DOHH2 (cell line): Measurements from ENCODE around the gene COL20A1.
A peak's percentile ranks its signal among the peaks of the same experiment; 100 is the strongest.
"Not testable (repeated sequence)": the region's sequence is repeated elsewhere in the genome, so short reads cannot be mapped to it uniquely, and the experiment has no call there.

Source experiments
- H3F3A ChIP-seq: fragments of 200-600 bp; sonication (generic), shearing (Covaris generic); 2 replicates; pipeline ENCODE4 v1.6.0; 2016; ENCODE audit warnings: antibody characterized with exemption, mild to moderate bottlenecking; ENCODE audit not compliant: control insufficient read depth, insufficient read depth
- H3K27ac ChIP-seq: fragments of 200-600 bp; sonication (generic); 2 replicates; pipeline ENCODE4 v1.5.1; 2014; ENCODE audit warnings: low read depth, mild to moderate bottlenecking, low read length, moderate library complexity
- H3K27me3 ChIP-seq: fragments of 200-600 bp; sonication (generic); 2 replicates; pipeline ENCODE4 v1.6.1; 2014; ENCODE audit warnings: mild to moderate bottlenecking, low read length, mixed read lengths; ENCODE audit not compliant: control insufficient read depth
- H3K36me3 ChIP-seq: fragments of 200-600 bp; sonication (generic); 2 replicates; pipeline ENCODE4 v1.6.1; 2014; ENCODE audit warnings: mild to moderate bottlenecking, low read length, moderate library complexity, mixed read lengths; ENCODE audit not compliant: control insufficient read depth
- H3K4me1 ChIP-seq: fragments of 200-600 bp; sonication (generic); 2 replicates; pipeline ENCODE4 v1.6.1; 2014; ENCODE audit warnings: mild to moderate bottlenecking, low read length, mixed read lengths; ENCODE audit not compliant: control insufficient read depth
- H3K4me2 ChIP-seq: fragments of 200-600 bp; sonication (generic); 2 replicates; pipeline ENCODE4 v1.6.0; 2014; ENCODE audit warnings: mild to moderate bottlenecking, low read length, moderate library complexity
- H3K4me3 ChIP-seq: fragments of 200-600 bp; sonication (generic); 2 replicates; pipeline ENCODE4 v1.5.1; 2014; ENCODE audit warnings: mild to moderate bottlenecking, low read length, mixed read lengths
- H3K79me2 ChIP-seq: fragments of 200-600 bp; sonication (generic); 2 replicates; pipeline ENCODE4 v1.6.1; 2014; ENCODE audit warnings: mild to moderate bottlenecking, low read length, mixed read lengths; ENCODE audit not compliant: control insufficient read depth
- H3K9me2 ChIP-seq: fragments of 200-600 bp; sonication (generic); replicated peaks from 2 replicates; pipeline ENCODE4 v1.6.1; 2014; ENCODE audit warnings: mild to moderate bottlenecking, low read length, mixed read lengths; ENCODE audit not compliant: control insufficient read depth
- H3K9me3 ChIP-seq: fragments of 200-600 bp; sonication (generic); 2 replicates; pipeline ENCODE4 v1.6.1; 2014; ENCODE audit warnings: antibody characterized with exemption, low read length, mixed read lengths; ENCODE audit not compliant: control insufficient read depth, insufficient read depth
- H4K20me1 ChIP-seq: fragments of 200-600 bp; sonication (generic); 2 replicates; pipeline ENCODE4 v1.6.0; 2014; ENCODE audit warnings: low read depth, mild to moderate bottlenecking, antibody characterized with exemption, low read length, moderate library complexity; ENCODE audit not compliant: control insufficient read depth, insufficient read depth
- EZH2phosphoT487 ChIP-seq: fragments of 200-600 bp; sonication (generic); IDR thresholded peaks from 2 replicates; pipeline ENCODE4 v1.6.1; 2017; ENCODE audit warnings: borderline replicate concordance, mild to moderate bottlenecking, antibody characterized with exemption, low read length, moderate library complexity, mixed read lengths
- TF ChIP-seq, protein P1 (sequence below): fragments of 200-600 bp; sonication (generic); IDR thresholded peaks from one replicate; pipeline ENCODE4 v1.5.1; 2014; ENCODE audit warnings: antibody characterized with exemption, mild to moderate bottlenecking, low read depth, low read length; ENCODE audit not compliant: poor library complexity, severe bottlenecking

The COL20A1 gene

DNA sequence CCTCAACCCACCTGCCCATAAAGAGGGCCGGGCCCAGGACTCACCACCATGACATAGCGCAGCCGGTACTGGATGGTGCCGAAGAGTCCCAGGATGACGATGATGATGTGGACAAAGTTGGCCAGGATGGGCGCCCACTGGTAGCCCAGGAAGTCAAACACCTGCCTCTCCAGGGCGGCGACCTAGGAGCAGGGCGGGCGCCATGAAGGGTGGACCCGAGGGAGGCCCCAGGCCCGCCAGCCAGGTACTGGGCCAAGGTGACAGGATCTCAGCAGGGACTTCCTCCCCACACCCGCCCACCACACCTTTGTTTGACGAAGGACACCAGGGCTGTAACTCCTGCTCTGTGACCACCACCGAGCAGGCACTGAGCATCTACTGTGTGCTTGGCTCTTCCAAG lies 43.1 kb upstream of the COL20A1 start:
- no peaks in the 10 kb centered on the region for H3K79me2 ChIP-seq
- H3K27me3 ChIP-seq, result peaks cover 10% of the 10 kb centered on the region
- no peaks in the 10 kb centered on the region for H3K36me3 ChIP-seq
- H3K4me3 ChIP-seq, result no peak overlapping the region
- no peaks in the 10 kb centered on the region for H4K20me1 ChIP-seq
- TF ChIP-seq EZH2phosphoT487, result no peak
- TF ChIP-seq, protein P1, sequence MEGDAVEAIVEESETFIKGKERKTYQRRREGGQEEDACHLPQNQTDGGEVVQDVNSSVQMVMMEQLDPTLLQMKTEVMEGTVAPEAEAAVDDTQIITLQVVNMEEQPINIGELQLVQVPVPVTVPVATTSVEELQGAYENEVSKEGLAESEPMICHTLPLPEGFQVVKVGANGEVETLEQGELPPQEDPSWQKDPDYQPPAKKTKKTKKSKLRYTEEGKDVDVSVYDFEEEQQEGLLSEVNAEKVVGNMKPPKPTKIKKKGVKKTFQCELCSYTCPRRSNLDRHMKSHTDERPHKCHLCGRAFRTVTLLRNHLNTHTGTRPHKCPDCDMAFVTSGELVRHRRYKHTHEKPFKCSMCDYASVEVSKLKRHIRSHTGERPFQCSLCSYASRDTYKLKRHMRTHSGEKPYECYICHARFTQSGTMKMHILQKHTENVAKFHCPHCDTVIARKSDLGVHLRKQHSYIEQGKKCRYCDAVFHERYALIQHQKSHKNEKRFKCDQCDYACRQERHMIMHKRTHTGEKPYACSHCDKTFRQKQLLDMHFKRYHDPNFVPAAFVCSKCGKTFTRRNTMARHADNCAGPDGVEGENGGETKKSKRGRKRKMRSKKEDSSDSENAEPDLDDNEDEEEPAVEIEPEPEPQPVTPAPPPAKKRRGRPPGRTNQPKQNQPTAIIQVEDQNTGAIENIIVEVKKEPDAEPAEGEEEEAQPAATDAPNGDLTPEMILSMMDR, result no peak
- H3K27ac ChIP-seq, result no peak overlapping the region
- no peaks in the 10 kb centered on the region for H3F3A ChIP-seq
- H3K4me2 ChIP-seq, result no peak overlapping the region
- H3K9me2 ChIP-seq, result no peaks in the 10 kb centered on the region
- H3K4me1 ChIP-seq, result no peaks in the 10 kb centered on the region
- no peaks in the 10 kb centered on the region for H3K9me3 ChIP-seq

DNA sequence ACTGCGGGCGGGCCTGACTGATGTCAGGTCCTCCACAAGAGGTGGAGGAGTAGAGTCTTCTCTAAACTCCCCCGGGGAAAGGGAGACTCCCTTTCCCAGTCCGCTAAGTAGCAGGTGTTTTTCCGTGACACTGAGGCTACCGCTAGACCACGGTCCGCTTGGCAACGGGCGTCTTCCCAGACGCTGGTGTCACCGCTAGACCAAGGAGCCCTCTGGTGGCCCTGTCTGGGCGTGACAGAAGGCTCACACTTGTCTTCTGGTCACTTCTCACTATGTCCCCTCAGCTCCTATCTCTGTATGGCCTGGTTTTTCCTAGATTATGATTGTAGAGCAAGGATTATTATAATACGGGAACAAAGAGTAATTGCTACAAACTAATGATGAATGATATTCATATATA lies 41.6 kb upstream of the COL20A1 start:
- H3K9me2 ChIP-seq, H3K27ac ChIP-seq, H3K4me2 ChIP-seq, H3K36me3 ChIP-seq, H3F3A ChIP-seq, H3K9me3 ChIP-seq, H3K4me3 ChIP-seq, H3K4me1 ChIP-seq, H3K79me2 ChIP-seq, H4K20me1 ChIP-seq: not testable (repeated sequence)
- TF ChIP-seq, protein P1, result peak; percentile 22
- peaks cover 17% of the 10 kb centered on the region for H3K27me3 ChIP-seq

- Histone ChIP-seq H3K4me1 (no peaks in the 10 kb centered on the region), H3K9me2 (no peaks in the 10 kb centered on the region), H3K9me3 (no peaks in the 10 kb centered on the region), H3K79me2 (no peaks in the 10 kb centered on the region), H4K20me1 (peaks cover 6% of the 10 kb centered on the region; the same call in 1 of the 2 replicates), H3K36me3 (no peaks in the 10 kb centered on the region), H3F3A (no peaks in the 10 kb centered on the region), H3K27me3 (peaks cover 17% of the 10 kb centered on the region), H3K4me2 (no peak overlapping the region), H3K27ac (no peak overlapping the region), H3K4me3 (no peak overlapping the region)
- no peak for TF ChIP-seq EZH2phosphoT487
- TF ChIP-seq, protein P1, result no peak
Measured at GRCh38 chr20:63252284-63252711, 40.7 kb upstream of the COL20A1 start.

- no peaks in the 10 kb centered on the region for H3K79me2 ChIP-seq
- no peak for TF ChIP-seq EZH2phosphoT487
- TF ChIP-seq, protein P1, result no peak
- H3K4me2 ChIP-seq, result no peak overlapping the region
- H4K20me1 ChIP-seq, result peaks cover 6% of the 10 kb centered on the region; the same call in 1 of the 2 replicates
- H3K4me1 ChIP-seq, result no peaks in the 10 kb centered on the region
- no peak overlapping the region for H3K27ac ChIP-seq
- peaks cover 17% of the 10 kb centered on the region for H3K27me3 ChIP-seq
- no peaks in the 10 kb centered on the region for H3K9me2 ChIP-seq
- no peaks in the 10 kb centered on the region for H3K9me3 ChIP-seq
- no peak overlapping the region for H3K4me3 ChIP-seq
- no peaks in the 10 kb centered on the region for H3F3A ChIP-seq
- no peaks in the 10 kb centered on the region for H3K36me3 ChIP-seq
Measured at GRCh38 chr20:63253065-63253437, 39.9 kb upstream of the COL20A1 start.
